COLO668 (cell line): Measurements from ENCODE around the gene ROPN1.

ENCODE experiments used
- DNase-seq: peaks from one replicate; lab custom pipeline; 2025; ENCODE audit not compliant: unreplicated experiment; lab: John Stamatoyannopoulos, UW

ROPN1 gene

GRCh38 chr3:123949641-123950040, 42.3 kb downstream of the ROPN1 start:
- DNase-seq: no peak

- no peak for DNase-seq
Measured at GRCh38 chr3:123948449-123948848, 43.5 kb downstream of the ROPN1 start.

GRCh38 chr3:123947482-123947881, 44.4 kb downstream of the ROPN1 start:
- DNase-seq: no peak

- DNase-seq: no peak
Measured at GRCh38 chr3:123941542-123941941, 50.4 kb downstream of the ROPN1 start.

GRCh38 chr3:123941121-123941520, 50.8 kb downstream of the ROPN1 start:
- no peak for DNase-seq

- DNase-seq: no peak
Measured at GRCh38 chr3:123939706-123940105, 52.2 kb downstream of the ROPN1 start.

GRCh38 chr3:123936400-123936799, 55.5 kb downstream of the ROPN1 start:
- DNase-seq: no peak

- DNase-seq: no peak
Measured at GRCh38 chr3:123935830-123936229, 56.1 kb downstream of the ROPN1 start.

GRCh38 chr3:123934250-123934649, 57.7 kb downstream of the ROPN1 start:
- no peak for DNase-seq

GRCh38 chr3:123930445-123930844, 61.5 kb downstream of the ROPN1 start:
- DNase-seq: no peak

GRCh38 chr3:123929325-123929724, 62.6 kb downstream of the ROPN1 start:
- DNase-seq: no peak

- no peak for DNase-seq
Measured at GRCh38 chr3:123926396-123926795, 65.5 kb downstream of the ROPN1 start.

- DNase-seq: no peak
Measured at GRCh38 chr3:123920868-123921267, 71.1 kb downstream of the ROPN1 start.

GRCh38 chr3:123920383-123920782, 71.5 kb downstream of the ROPN1 start:
- no peak for DNase-seq

- DNase-seq: no peak
Measured at GRCh38 chr3:123919353-123919752, 72.6 kb downstream of the ROPN1 start.
